HG03432 (cell line): ENCODE data around the gene CRYAA.
"Not testable (repeated sequence)": the region's sequence is repeated elsewhere in the genome, so short reads cannot be mapped to it uniquely, and the experiment has no call there.

ENCODE experiments used
- ATAC-seq: cut with Tn5 transposase; IDR thresholded peaks from one replicate; pipeline ENCODE4 v1.9.1; 2021; ENCODE audit warnings: mild to moderate bottlenecking, moderate library complexity; ENCODE audit not compliant: unreplicated experiment

Gene CRYAA

DNA sequence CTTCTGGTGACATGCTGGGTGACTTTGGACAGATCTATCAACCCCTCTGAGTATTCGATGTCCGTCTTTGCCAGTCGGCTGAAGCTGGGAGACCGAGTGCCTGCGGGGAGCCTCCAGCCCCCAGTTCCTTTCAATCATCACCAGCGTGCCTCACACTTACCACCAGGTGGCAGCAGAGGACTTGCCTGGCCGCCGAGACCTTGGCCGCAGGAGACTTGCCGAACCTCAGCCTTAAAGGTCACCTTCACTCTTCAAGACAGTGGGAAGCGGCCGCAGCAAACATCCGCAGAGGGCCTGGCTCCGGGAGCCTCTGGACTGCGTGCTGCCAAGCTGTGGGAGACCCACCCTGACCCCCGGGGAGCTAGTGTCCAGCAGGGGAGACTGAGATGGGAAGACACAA, 7.8 kb downstream of the CRYAA start:
- peak; percentile 47 for ATAC-seq

DNA sequence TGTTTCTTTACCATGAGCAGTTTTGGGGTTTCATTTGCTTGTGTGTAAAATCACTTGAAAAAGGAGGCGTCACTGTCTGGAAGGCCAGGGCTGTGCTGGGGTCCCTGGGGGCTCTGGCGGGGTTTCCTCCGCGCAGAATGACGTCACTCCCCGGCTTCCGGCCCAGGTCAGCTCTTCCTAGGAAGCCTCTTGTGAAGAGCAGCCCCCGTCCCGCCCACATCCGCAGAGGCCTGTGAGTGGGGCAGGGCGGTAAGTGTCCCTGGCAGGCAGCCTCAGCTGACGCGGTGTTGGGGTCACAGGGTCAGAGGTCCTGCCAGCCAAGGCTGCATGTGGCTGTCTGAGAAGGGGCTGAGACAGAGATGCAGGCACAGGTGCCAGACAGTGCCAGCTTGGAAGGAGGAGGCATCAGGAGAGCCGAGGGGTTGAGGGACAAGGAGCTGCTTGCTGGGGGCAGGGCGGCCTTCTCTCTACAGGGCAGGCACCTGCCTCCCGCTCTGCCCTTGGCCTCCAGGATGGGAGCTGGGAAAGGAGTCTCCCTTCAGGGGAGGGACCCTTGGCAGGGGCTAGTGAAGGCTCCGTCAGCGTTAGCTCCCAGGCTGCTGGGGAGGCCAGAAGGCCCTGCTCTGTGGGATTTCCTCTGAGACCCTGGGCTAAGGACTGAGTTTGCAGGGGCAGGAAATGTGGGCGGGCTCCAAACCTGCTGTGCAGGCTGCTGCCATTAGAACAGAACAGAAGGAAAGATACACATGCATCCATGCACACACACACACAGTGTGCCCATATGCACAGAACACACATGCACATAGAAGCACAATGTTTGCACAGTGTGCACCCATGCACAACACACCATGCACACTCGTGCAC, 8.5 kb downstream of the CRYAA start:
- peak; percentile 62 for ATAC-seq

DNA sequence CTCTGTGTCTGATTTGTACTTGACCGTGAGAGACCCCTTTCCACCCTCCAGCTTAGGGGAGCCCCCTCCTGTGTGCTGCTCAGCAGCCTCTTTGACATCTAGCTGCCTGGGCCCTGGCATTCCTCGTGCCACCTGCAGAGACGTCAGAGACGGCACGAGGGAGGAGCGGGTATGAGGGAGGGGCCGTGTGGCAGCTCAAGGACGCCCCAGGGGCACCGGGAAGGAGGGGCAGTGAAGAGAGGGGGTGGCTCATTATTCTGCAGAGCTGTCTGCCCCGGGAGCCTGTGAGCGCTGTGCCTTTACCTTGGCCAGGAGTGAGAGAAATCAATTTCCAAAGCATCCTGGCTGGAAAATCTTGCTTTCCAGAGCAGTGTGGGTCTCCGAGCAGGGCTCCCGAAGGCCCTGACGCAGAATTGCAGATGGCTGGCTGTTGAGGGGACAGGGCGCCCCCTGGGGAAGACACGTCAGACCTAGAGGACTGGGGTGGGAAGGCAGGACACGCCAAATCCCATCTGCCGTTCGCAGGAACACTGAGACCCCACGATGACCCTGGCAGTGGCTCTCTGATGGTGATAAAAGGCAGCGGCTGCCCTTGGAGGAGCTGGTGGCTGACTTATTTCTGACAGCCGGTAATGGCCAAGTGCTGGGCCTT, 9.5 kb downstream of the CRYAA start:
- not testable (repeated sequence) for ATAC-seq

DNA sequence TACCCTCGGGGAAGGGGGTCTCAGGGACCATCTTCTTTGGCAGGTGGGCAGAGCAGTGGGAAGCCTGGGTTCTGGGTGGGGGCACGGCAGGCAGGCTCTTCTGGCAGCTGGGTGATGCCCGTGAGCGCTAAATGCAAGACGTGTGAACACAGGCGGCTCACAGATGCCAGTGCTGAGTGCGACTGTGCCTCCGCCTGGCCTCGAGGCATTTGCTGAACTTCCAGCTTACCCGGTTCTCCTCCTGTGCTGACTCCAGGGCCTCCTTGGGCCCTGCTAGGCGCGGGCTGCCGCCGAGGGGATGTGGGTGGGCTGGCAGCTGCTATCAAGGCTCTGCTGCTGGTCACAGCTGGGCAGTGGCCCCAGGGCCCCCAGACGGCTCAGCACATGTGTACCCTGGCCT, 12.2 kb downstream of the CRYAA start:
- not testable (repeated sequence) for ATAC-seq

DNA sequence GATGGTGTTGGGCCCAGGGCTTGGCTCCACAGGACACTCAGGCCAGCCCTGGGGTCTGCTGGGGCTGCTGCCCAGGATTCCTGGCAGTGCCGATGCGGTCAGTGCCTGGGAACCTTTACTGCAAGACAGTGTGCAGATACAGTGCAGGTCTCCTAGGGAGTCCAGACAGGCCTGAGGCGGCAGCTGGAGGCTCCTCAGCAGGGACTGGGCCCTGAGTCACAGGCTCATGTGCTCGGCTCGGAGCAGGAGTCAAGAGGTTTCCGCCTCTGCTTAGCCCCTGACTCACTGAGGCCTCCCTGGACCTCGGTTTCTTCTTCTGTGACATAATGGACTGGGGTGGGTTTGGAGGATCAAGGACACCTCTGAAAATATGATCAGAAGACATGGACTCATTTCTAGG, 18.5 kb downstream of the CRYAA start:
- not testable (repeated sequence) for ATAC-seq

DNA sequence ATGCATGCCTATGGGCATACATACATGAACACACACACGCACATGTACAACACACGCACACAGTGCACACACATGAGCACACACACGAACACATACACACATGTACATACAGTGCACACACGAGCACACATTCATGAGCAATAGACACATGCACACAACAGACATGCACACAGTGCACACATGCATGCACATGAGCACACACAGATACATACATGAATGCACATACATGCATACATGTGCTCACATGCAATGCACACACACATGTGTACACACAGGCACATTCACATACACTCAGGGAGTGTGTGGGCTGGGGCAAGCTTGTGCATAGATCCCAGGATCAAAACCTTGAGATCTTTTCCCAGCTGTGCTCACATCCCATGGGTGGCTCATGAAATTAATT, 18.9 kb downstream of the CRYAA start:
- ATAC-seq, result no peak

DNA sequence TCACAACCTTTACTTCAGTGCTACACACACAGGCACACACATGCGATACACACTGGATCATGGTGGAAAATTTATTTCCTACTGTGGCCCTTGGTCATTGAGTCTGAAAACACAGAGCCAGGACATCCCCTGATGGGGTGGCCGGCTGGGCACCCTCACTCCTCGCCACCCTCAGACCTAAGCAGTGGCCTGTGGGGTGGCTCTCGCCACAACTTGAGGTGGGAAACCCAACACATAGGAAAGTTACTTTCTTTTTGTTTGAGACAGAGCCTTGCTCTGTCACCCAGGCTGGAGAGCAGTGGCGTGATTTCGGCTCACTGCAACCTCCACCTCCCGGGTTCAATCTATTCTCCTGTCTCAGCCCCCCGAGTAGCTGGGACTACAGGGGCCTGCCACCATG, 19.4 kb downstream of the CRYAA start:
- ATAC-seq, result no peak

DNA sequence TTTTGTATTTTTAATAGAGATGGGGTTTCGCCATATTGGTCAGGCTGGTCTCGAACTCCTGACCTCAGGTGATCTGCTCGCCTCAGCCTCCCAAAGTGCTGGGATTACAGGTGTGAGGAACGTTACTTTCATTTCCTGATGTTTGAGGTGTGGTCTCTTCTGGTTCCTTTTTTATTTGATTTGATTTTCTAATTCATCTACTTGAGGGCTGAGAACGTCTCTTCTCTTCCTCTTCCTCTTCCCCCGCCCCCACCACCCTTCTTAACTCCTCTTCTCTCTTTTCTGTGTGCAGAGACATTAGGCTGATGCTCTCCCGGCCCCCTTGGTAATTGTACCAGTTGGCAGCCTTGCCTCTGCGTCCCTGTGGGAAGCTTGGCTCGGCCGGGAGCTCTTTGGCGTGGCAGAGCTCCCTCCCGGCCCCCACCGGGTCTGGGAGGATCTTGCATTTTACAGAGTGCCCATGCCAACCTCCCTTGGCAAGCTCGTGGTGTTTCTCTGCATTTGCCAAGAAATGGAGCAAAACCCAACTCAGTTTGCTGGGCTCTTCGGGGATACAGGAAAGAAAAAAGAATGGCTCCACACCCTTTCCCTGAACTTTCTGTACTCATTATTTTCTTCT, 19.9 kb downstream of the CRYAA start:
- ATAC-seq, result no peak

DNA sequence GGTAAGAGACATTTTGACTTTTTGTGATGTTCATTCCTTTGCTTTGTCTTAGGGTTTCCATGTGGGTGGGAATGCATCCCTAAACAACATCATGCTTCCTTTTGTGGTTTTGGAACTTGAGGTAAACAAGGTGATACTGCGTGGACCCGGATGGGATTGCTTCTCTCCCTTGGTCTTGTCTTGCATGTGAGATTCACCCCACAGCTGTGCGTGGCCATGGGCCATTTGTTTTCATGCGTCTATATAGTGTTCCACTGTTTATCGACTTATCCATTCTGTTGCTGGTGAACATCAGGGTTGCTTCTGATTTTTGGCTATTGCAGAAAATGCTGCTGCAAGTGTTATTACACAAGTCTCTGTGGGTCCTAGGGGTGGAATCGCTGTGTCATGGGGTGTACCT, 21.1 kb downstream of the CRYAA start:
- no peak for ATAC-seq

DNA sequence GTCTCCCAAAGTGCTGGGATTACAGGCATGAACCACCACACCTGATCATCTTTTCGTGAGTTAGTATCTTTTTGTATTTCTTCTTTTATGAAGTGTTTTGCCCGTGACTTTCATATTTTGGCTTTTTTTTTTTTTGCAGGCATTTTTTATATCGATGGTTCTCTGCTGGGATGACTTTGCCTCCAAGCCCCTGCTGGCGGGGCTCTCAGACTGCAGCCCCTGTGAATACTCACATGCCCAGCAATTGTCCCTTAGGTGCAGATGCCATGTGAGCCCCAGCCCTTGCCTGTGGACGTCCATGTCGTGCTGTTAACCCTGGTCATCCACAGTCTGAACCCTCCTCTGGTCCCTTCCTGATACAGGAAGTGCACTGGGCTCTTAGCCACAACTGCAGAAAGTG, 21.7 kb downstream of the CRYAA start:
- no peak for ATAC-seq

DNA sequence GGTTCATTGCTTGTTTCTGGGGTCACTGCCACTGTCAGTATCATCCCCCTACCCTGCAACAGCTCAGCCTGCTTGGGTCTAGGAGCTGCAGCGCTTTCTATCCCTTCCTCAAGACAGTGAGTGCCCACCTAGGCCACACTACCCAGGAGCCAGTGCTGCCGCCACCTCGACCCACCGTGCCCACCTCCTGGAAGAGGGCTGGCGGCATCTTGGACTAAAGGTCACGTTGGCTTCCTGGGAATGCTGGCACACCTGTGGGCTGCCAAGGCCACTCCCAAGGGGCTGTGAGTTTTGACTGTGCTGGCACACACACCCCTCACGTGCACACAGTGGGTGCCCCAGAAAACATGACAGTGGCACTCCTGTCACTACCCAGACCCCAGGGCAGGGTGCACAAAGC, 22.1 kb downstream of the CRYAA start:
- no peak for ATAC-seq

DNA sequence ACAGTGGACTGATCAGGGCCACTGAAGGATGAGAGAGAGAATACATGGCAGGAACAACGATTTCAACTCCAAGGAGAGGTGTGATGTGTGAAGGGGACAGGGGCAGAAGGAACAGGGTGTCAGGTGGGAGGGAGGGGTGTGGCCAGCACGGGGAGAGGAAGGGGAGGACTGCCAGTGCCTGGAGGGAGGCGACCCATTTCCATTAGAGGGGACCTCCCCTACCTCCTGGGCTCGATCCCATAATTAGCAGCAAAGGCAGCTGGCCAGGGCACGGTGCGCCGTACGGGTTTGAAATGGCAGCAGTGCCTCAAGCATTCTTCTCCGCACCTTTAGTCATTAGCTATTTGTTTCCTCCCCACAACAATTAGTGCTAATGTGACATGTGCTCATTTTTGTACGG, 22.7 kb downstream of the CRYAA start:
- ATAC-seq, result no peak

DNA sequence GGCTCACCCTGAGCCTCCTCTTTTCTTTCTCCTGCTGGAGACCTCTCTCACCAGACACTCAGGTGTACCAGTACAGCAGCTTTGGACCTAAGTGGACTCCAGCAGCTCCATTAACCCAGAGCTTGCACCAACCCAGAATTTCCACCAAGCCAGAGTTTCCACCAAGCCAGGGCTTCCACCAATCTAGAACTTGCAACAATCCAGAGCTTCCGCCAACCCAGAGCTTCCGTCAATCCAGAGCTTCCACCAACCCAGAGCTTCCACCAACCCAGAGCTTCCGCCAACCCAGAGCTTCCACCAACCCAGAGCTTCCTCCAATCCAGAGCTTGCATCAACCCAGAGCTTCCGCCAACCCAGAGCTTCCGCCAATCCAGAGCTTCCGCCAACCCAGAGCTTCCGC, 23.2 kb downstream of the CRYAA start:
- ATAC-seq, result no peak

DNA sequence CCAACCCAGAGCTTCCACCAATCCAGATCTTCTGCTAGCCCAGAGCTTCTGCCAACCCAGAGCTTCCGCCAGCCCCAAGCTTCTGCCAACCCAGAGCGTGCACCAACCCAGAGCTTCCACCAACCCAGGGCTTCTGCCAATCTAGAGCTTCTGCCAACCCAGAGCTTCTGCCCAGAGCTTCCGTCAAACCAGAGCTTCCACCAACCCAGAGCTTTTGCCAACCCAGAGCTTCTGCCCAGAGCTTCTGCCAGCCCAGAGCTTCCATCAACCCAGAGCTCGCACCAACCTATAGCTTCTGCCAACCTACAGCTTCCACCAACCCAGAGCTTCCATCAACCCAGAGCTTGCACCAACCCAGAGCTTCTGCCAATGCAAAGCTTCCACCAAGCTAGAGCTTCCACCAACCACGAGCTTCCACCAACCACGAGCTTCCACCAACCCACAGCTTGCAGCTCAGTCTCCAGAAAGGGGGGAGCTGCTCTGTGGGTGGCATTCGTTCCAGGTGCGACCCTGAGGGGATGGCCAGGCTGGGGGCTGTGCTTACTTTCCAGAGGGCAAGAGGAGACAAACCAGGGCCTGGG, 23.8 kb downstream of the CRYAA start:
- ATAC-seq, result no peak

DNA sequence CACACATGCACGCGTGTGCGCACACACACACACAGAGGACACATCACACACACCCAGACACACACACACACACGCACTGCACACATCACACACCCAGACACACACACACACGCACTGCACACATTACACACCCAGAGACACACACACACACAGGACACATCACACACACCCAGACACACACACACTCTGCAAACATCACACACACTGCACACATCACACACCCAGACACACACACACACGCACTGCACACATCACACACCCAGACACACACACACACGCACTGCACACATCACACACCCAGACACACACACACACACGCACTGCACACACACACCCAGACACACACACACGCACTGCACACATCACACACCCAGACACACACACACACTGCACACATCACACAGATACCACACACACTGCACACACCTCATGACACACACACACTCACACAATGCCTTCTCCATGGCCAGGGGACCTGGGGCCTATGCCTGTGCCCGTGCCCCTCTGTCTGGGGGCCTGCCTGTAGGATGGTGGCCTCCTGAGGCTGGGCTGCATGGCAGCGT, 24.4 kb downstream of the CRYAA start:
- ATAC-seq, result no peak

DNA sequence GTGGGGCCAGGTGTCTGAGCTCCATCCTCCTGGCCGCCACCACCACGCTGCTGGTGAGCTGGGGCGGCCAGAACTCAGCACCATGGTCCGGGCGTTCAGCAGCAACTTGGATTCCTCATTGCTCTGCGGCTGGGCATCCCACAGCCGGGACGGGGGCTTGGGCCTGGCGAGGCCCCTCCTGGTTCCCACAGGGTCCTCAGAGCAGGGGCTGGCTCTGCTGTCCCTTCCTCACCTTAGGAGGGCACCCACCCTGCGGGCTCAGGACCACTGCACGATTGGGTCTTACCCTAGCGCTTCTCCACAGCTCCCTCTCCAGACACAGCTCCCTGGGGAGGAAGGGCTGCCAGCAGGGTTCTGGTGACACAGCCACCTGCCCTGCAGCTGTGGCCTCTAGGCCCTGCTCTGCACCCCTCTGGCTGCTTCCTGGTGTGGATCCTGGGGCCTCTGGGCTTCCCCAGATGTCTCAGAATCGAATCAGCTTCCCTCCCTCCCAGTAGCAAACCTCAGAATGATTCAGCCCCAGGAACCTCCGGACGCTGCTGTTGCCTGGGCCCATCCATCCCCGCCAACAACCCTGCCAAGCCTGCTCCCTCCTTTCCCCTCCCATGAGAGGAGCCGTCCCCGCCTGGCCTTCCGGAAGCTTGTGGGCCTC, 25.0 kb downstream of the CRYAA start:
- no peak for ATAC-seq

DNA sequence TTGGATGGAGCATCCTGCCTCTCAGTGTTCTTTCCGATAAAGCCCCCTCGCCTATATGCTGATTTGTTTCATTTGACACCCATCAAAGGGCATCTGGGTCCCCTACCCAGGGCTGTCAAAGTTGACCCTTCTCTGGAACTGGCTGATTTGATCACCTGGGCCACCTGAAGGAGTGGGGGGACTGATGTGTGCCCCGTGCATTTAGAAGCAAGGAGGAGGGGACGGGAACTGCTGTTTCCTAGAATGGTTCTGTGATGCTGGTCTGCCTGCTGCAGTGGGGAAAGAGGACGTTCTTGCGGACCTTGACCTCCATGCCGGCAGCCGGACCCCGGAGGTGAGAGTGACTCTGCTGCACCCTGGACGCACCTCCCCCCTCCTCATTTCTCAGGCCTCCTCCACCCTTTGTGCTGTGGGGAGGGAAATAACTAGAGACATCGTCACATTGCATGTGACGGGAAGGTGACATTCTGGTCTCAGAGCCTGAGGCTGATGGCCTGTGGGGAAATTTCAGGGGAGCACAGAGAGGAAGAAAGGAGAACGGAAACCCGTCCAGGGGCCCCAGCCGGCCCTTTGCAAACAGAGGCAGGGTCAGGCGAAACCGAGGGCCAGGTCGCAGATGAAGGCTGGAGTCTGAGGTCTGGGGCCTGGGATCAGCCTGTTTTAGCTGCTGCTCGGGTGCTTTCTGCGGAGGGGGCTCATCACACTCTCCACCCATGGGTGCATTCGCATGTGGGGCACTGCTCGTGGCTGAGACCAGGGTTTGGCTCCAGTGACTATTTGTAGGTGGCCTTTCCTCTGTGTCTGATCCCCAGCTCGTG, 25.7 kb downstream of the CRYAA start:
- no peak for ATAC-seq

DNA sequence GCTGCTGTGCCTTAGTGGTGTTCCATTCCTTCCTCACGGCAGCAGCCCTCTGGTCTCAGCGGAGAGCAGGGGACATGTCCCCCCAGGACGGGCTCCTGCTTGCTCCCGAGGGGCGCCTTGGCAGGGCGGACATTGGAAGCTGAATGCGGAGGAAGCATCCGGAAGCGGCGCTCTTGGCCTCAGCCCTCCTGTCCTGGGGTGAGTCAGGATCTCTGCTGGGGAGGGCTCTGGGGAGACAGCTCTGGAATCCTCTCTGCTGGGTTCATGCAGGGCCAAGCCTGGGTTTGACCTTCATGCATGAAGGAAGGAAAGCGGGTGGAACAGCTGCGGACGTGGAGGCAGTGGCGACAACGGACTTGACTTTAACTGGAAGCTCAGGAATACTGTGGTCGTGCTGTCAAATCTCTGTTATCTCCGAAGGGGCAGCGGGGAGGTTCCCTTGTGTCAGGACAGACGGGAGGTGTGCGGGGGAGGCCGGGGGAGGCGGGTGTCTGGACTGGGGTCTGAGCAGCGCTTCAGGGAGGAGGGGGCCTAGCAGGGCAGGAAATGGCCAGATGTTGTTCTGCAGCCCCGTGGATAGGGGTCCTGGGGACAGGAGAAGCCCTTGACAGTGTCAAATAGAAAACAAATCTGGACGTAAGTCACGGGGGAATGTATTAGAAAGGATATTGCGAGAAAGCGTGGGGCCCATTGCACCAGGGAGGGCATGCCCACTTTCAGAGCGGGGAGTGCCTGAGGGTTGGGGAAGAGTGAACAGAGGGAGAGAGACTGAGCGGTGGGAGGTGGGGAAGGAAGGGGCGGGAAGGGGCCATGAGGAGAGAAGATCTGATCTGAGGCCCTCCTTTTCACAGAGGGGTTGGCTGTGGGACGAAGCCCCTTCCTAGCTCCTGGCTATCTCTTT, 26.6 kb downstream of the CRYAA start:
- ATAC-seq, result no peak

DNA sequence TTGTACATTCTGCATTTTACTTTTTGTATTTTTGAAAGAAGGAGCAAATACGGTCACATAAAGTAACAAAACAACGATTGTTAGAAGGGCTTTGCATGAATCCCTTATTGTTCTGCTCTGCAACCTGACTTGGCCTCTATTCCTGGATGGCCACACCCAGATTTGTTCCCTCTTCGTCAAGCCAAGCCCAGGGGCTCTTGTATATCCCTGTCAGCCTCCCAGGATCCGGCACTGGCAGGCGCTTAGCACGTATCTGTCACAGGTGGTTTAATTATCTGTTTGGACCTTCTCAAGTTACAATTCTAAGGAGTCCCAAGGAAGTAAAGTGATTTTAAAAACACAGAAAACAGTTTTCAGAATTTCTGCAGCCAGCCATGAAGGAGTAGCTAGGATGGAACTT, 28.0 kb downstream of the CRYAA start:
- ATAC-seq, result no peak
